ENCODE measurements around the gene CTAGE9.
"Not testable (repeated sequence)": the region's sequence is repeated elsewhere in the genome, so short reads cannot be mapped to it uniquely, and the experiment has no call there.

Gene CTAGE9

GRCh38 chr6:131727467-131727866 lies 16.6 kb upstream of the CTAGE9 start:
- Histone ChIP-seq H3K9me3 (ENCODE audit: control insufficient read depth in 1 of 2, low read length in 2 of 2) (no peaks in the 10 kb centered on the region), H3K4me3 (ENCODE audit: low read depth in 1 of 2, low read length in 2 of 2) (no peak overlapping the region), H3K4me1 (ENCODE audit: control insufficient read depth in 1 of 2, insufficient read depth in 2 of 2, low read length in 2 of 2) (no peaks in the 10 kb centered on the region), H3K36me3 (ENCODE audit: control insufficient read depth in 1 of 2, insufficient read depth in 2 of 2, low read length in 2 of 2) (no peaks in the 10 kb centered on the region), H3K27me3 (ENCODE audit: low read depth, low read length) (no peaks in the 10 kb centered on the region), H3K27ac (ENCODE audit: low read length) (no peak overlapping the region)

DNA sequence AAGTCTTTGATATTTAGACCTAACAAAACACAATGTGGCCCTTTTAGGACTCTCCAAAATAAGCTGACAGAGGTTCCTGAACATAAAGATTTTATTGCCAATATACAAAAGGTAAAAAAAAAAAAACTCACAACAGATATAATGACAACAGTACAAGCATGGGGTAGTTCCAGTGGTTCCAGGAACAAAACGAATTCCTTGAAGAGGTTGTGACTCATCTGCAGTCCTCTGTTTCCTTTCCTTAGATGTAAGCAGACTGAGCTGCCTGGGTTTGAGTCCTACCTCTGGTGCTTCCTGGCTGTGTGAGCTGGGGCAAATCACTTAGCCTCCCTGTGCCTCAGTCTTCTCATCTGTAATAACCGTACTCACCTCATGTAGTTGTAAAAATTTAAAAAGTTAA lies 13.3 kb upstream of the CTAGE9 start:
- no peaks in the 10 kb centered on the region for H3K9me3 ChIP-seq (ENCODE audit: control insufficient read depth in 1 of 2, low read length in 2 of 2)
- no peaks in the 10 kb centered on the region for H3K4me1 ChIP-seq (ENCODE audit: control insufficient read depth in 1 of 2, insufficient read depth in 2 of 2, low read length in 2 of 2)
- H3K27me3 ChIP-seq (ENCODE audit: low read depth, low read length): no peaks in the 10 kb centered on the region
- no peak overlapping the region for H3K27ac ChIP-seq (ENCODE audit: low read length)
- no peak overlapping the region for H3K4me3 ChIP-seq (ENCODE audit: low read depth in 1 of 2, low read length in 2 of 2)
- H3K36me3 ChIP-seq (ENCODE audit: control insufficient read depth in 1 of 2, insufficient read depth in 2 of 2, low read length in 2 of 2): no peaks in the 10 kb centered on the region

- no peaks in the 10 kb centered on the region for H3K9me3 ChIP-seq (ENCODE audit: control insufficient read depth in 1 of 2, low read length in 2 of 2)
- no peak overlapping the region for H3K27ac ChIP-seq (ENCODE audit: low read length)
- H3K36me3 ChIP-seq (ENCODE audit: control insufficient read depth in 1 of 2, insufficient read depth in 2 of 2, low read length in 2 of 2): no peaks in the 10 kb centered on the region
- no peak overlapping the region for H3K4me3 ChIP-seq (ENCODE audit: low read depth in 1 of 2, low read length in 2 of 2)
- no peaks in the 10 kb centered on the region for H3K4me1 ChIP-seq (ENCODE audit: control insufficient read depth in 1 of 2, insufficient read depth in 2 of 2, low read length in 2 of 2)
- H3K27me3 ChIP-seq (ENCODE audit: low read depth, low read length): no peaks in the 10 kb centered on the region
Observed at GRCh38 chr6:131721161-131721560, 10.3 kb upstream of the CTAGE9 start.

DNA sequence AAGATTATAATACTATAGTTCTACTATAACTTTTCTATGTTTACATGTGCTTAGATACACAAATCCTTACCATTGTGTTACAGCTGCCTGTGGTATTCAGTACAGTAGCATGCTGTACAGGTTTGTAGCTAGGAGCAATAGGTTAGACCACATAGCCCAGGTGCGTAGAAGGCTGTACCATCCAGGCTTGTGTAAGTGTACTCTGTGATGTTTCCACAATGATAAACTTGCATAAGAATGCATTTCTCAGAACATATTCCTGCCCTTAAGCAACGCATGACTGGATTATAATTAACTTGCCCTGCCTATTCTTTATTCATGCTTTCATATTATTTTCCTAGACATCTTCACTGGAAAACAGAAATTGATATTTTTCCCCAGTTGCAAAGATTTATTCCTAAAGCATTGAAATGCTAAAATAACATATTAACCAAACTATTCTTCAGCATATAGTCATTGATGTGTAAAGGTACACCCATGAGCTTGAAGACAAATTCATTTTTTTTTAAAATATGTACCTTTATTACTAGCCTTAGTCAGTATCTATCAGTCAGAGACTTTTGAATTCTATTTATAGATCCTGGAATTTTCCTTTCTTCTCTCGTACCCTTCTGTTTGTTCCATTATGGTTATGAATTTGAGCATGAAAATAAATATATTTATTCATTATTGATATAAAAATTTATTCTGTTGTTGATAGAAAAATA lies 7.2 kb upstream of the CTAGE9 start:
- H3K9me3 ChIP-seq (ENCODE audit: control insufficient read depth in 1 of 2, low read length in 2 of 2): no peaks in the 10 kb centered on the region
- no peaks in the 10 kb centered on the region for H3K4me1 ChIP-seq (ENCODE audit: control insufficient read depth in 1 of 2, insufficient read depth in 2 of 2, low read length in 2 of 2)
- no peak overlapping the region for H3K4me3 ChIP-seq (ENCODE audit: low read depth in 1 of 2, low read length in 2 of 2)
- no peaks in the 10 kb centered on the region for H3K27me3 ChIP-seq (ENCODE audit: low read depth, low read length)
- no peak overlapping the region for H3K27ac ChIP-seq (ENCODE audit: low read length)
- no peaks in the 10 kb centered on the region for H3K36me3 ChIP-seq (ENCODE audit: control insufficient read depth in 1 of 2, insufficient read depth in 2 of 2, low read length in 2 of 2)

DNA sequence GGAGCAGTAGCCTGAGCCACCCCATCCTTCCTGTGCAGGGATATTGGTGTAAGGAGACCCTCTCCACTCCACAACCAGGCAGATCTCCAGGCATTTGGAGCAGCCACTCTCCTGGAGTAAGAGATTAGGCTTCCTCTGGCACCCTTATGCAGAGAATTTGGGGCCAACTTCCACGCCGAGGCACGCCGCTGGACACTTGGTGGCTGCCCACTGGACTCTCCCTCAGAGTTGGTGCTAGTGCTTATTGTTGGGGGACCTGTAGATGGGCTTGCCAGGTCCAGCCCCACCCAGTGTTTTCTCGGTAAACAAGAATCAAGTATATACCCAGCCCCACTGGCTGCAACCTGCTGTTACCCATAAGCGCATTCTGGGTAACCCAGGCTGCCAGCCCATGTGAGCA lies 4.8 kb upstream of the CTAGE9 start:
- not testable (repeated sequence) for H3K4me1 ChIP-seq (ENCODE audit: control insufficient read depth in 1 of 2, insufficient read depth in 2 of 2, low read length in 2 of 2); H3K9me3 ChIP-seq (ENCODE audit: control insufficient read depth in 1 of 2, low read length in 2 of 2); H3K27me3 ChIP-seq (ENCODE audit: low read depth, low read length); H3K27ac ChIP-seq (ENCODE audit: low read length); H3K4me3 ChIP-seq (ENCODE audit: low read depth in 1 of 2, low read length in 2 of 2); H3K36me3 ChIP-seq (ENCODE audit: control insufficient read depth in 1 of 2, insufficient read depth in 2 of 2, low read length in 2 of 2)

DNA sequence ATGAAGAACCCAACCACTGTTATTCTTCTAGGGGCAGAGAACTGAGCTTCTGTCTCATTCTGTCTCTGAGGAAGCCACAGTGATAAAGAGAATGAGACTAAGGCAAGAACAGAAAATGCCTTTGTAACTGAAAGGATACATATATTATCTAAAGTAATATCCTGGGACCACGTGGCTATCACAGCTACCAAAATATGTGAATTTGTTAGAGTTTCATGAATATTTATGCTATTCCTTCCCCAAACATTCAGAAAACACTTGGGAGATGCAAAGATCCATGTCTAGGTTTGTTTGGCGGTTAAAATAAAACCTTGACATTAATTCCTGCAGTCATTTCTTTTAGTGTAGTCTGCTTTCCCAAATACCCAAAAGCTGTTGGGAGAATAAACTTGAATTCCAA lies 6.9 kb downstream of the CTAGE9 start:
- H3K4me3 ChIP-seq (ENCODE audit: low read depth in 1 of 2, low read length in 2 of 2); H3K9me3 ChIP-seq (ENCODE audit: control insufficient read depth in 1 of 2, low read length in 2 of 2); H3K36me3 ChIP-seq (ENCODE audit: control insufficient read depth in 1 of 2, insufficient read depth in 2 of 2, low read length in 2 of 2); H3K27ac ChIP-seq (ENCODE audit: low read length); H3K4me1 ChIP-seq (ENCODE audit: control insufficient read depth in 1 of 2, insufficient read depth in 2 of 2, low read length in 2 of 2); H3K27me3 ChIP-seq (ENCODE audit: low read depth, low read length): not testable (repeated sequence)

GRCh38 chr6:131700851-131701250 lies 10.0 kb downstream of the CTAGE9 start:
- not testable (repeated sequence) for H3K27ac ChIP-seq (ENCODE audit: low read length); H3K27me3 ChIP-seq (ENCODE audit: low read depth, low read length); H3K4me1 ChIP-seq (ENCODE audit: control insufficient read depth in 1 of 2, insufficient read depth in 2 of 2, low read length in 2 of 2); H3K4me3 ChIP-seq (ENCODE audit: low read depth in 1 of 2, low read length in 2 of 2); H3K9me3 ChIP-seq (ENCODE audit: control insufficient read depth in 1 of 2, low read length in 2 of 2); H3K36me3 ChIP-seq (ENCODE audit: control insufficient read depth in 1 of 2, insufficient read depth in 2 of 2, low read length in 2 of 2)

GRCh38 chr6:131696956-131697355 lies 13.9 kb downstream of the CTAGE9 start:
- no peaks in the 10 kb centered on the region for H3K36me3 ChIP-seq (ENCODE audit: control insufficient read depth in 1 of 2, insufficient read depth in 2 of 2, low read length in 2 of 2)

GRCh38 chr6:131694832-131695426 lies 15.9 kb downstream of the CTAGE9 start:
- Histone ChIP-seq H3K27ac (ENCODE audit: low read length) (no peak overlapping the region), H3K27me3 (ENCODE audit: low read depth, low read length) (no peaks in the 10 kb centered on the region), H3K4me3 (ENCODE audit: low read depth in 1 of 2, low read length in 2 of 2) (no peak overlapping the region), H3K4me1 (ENCODE audit: control insufficient read depth in 1 of 2, insufficient read depth in 2 of 2, low read length in 2 of 2) (no peaks in the 10 kb centered on the region), H3K36me3 (ENCODE audit: control insufficient read depth in 1 of 2, insufficient read depth in 2 of 2, low read length in 2 of 2) (no peaks in the 10 kb centered on the region), H3K9me3 (ENCODE audit: control insufficient read depth in 1 of 2, low read length in 2 of 2) (no peaks in the 10 kb centered on the region)

More at GRCh38 chr6:131696956-131697355, 13.9 kb downstream of the CTAGE9 start:
- no peaks in the 10 kb centered on the region for H3K27me3 ChIP-seq (ENCODE audit: low read depth, low read length)
- no peak overlapping the region for H3K4me3 ChIP-seq (ENCODE audit: low read depth in 1 of 2, low read length in 2 of 2)
- H3K4me1 ChIP-seq (ENCODE audit: control insufficient read depth in 1 of 2, insufficient read depth in 2 of 2, low read length in 2 of 2): no peaks in the 10 kb centered on the region
- H3K9me3 ChIP-seq (ENCODE audit: control insufficient read depth in 1 of 2, low read length in 2 of 2): no peaks in the 10 kb centered on the region
- no peak overlapping the region for H3K27ac ChIP-seq (ENCODE audit: low read length)

- Histone ChIP-seq H3K27me3 (ENCODE audit: low read depth, low read length) (no peaks in the 10 kb centered on the region), H3K9me3 (ENCODE audit: control insufficient read depth in 1 of 2, low read length in 2 of 2) (no peaks in the 10 kb centered on the region), H3K27ac (ENCODE audit: low read length) (no peak overlapping the region), H3K4me1 (ENCODE audit: control insufficient read depth in 1 of 2, insufficient read depth in 2 of 2, low read length in 2 of 2) (no peaks in the 10 kb centered on the region), H3K36me3 (ENCODE audit: control insufficient read depth in 1 of 2, insufficient read depth in 2 of 2, low read length in 2 of 2) (no peaks in the 10 kb centered on the region), H3K4me3 (ENCODE audit: low read depth in 1 of 2, low read length in 2 of 2) (no peak overlapping the region)
Observed at GRCh38 chr6:131693384-131693783, 17.4 kb downstream of the CTAGE9 start.

GRCh38 chr6:131692589-131692988 lies 18.2 kb downstream of the CTAGE9 start:
- no peak overlapping the region for H3K27ac ChIP-seq (ENCODE audit: low read length)
- no peak overlapping the region for H3K4me3 ChIP-seq (ENCODE audit: low read depth in 1 of 2, low read length in 2 of 2)
- no peaks in the 10 kb centered on the region for H3K27me3 ChIP-seq (ENCODE audit: low read depth, low read length)
- no peaks in the 10 kb centered on the region for H3K36me3 ChIP-seq (ENCODE audit: control insufficient read depth in 1 of 2, insufficient read depth in 2 of 2, low read length in 2 of 2)
- H3K9me3 ChIP-seq (ENCODE audit: control insufficient read depth in 1 of 2, low read length in 2 of 2): no peaks in the 10 kb centered on the region
- H3K4me1 ChIP-seq (ENCODE audit: control insufficient read depth in 1 of 2, insufficient read depth in 2 of 2, low read length in 2 of 2): no peaks in the 10 kb centered on the region

- Histone ChIP-seq H3K27me3 (ENCODE audit: low read depth, low read length) (no peaks in the 10 kb centered on the region), H3K9me3 (ENCODE audit: control insufficient read depth in 1 of 2, low read length in 2 of 2) (no peaks in the 10 kb centered on the region), H3K27ac (ENCODE audit: low read length) (no peak overlapping the region), H3K4me1 (ENCODE audit: control insufficient read depth in 1 of 2, insufficient read depth in 2 of 2, low read length in 2 of 2) (no peaks in the 10 kb centered on the region), H3K4me3 (ENCODE audit: low read depth in 1 of 2, low read length in 2 of 2) (no peak overlapping the region), H3K36me3 (ENCODE audit: control insufficient read depth in 1 of 2, insufficient read depth in 2 of 2, low read length in 2 of 2) (no peaks in the 10 kb centered on the region)
Observed at GRCh38 chr6:131692031-131692430, 18.8 kb downstream of the CTAGE9 start.

Measured in muscle layer of duodenum (tissue), 2 donors.